ENCODE results near the gene LAMTOR2. TPM values are rescaled to one million over a fixed set of nuclear protein-coding genes. Genes with fewer than 3 reads are reported as not detected.

LAMTOR2 gene
- total and polyA plus RNA-seq, 10 of the 15 experiments (the other 5 are each of a cell fraction or from before 2014, with no cell fraction given), result 71.9 to 264 (median 97.0) TPM

DNA sequence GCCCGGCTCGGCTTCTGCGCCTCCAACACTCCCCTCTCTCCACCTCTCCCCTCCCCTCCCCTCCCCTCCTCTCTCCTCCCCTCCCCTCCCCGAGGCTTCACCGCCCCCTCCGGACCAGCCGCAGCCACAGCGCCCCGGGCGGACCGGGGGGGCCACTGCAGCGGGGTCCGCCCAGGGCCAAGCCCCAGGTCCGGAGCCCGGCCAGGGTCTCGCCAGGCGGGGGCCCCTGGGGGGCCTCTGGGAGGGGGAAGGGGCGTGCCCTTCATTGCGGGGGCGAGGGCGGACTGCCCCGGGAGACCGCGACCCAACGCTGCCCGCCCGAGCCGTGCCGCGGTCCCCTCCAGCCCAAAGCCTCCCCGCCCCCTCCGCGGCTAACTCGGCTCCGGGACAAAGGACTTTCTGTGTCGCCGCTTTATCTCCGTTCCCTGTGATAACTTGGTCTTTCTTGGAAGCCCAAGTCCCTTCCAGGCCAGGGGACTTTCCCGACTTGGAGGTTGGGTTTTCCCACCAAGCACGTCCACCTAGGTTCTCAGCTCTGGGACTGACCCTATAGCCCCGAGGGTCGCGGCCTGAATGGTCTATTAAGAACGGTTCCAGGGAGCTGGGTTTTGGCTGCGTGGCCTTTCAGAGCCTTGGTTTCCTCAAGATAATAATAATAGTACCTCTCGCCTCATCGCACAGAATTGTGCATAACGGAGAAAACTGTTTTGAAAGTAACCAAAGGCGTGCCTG, 648 bp upstream of the LAMTOR2 start, which contains the start of gene UBQLN4 (continued):
- no peak for TF ChIP-seq CREM (IDR thresholded peaks at IDR 0.05; ENCODE audit: low read depth)
- no peak for TF ChIP-seq WRNIP1 (IDR thresholded peaks at IDR 0.05; ENCODE audit: borderline replicate concordance, low read depth, low read length)
- TF ChIP-seq CBX3 (IDR thresholded peaks at IDR 0.05; ENCODE audit: borderline replicate concordance, low read depth), result no peak
- TF ChIP-seq NR2F1 (conservative IDR thresholded peaks at IDR 0.05), result peak; percentile 75
- TF ChIP-seq TBL1XR1 (IDR thresholded peaks at IDR 0.05; ENCODE audit: low read depth, low read length), result no peak
- no peak for TF ChIP-seq SMC3 (IDR thresholded peaks at IDR 0.05; ENCODE audit: borderline replicate concordance, low read length)
- no peak for TF ChIP-seq HDAC2 (IDR thresholded peaks at IDR 0.05)
- no peak for TF ChIP-seq CBFB (IDR thresholded peaks at IDR 0.05; ENCODE audit: low read depth)
- TF ChIP-seq NBN (IDR thresholded peaks at IDR 0.05), result no peak
- no peak for TF ChIP-seq SREBF1 (IDR thresholded peaks at IDR 0.05; ENCODE audit: low read length)
- TF ChIP-seq NR2C1 (IDR thresholded peaks at IDR 0.05), result no peak
- TF ChIP-seq, protein P1, sequence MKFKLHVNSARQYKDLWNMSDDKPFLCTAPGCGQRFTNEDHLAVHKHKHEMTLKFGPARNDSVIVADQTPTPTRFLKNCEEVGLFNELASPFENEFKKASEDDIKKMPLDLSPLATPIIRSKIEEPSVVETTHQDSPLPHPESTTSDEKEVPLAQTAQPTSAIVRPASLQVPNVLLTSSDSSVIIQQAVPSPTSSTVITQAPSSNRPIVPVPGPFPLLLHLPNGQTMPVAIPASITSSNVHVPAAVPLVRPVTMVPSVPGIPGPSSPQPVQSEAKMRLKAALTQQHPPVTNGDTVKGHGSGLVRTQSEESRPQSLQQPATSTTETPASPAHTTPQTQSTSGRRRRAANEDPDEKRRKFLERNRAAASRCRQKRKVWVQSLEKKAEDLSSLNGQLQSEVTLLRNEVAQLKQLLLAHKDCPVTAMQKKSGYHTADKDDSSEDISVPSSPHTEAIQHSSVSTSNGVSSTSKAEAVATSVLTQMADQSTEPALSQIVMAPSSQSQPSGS (IDR thresholded peaks at IDR 0.05; ENCODE audit: low read length), result no peak
- TF ChIP-seq BHLHE40 (IDR thresholded peaks at IDR 0.05; ENCODE audit: borderline replicate concordance in 1 of 2, low read depth in 2 of 2, low read length in 1 of 2), result peak in 1 of 2 experiments; percentile 52; a peak in 1 of 4 replicates
- TF ChIP-seq NFYA (IDR thresholded peaks at IDR 0.05; ENCODE audit: borderline replicate concordance, low read depth, low read length), result no peak
- no peak for TF ChIP-seq TCF7 (IDR thresholded peaks at IDR 0.05; ENCODE audit: borderline replicate concordance)
- TF ChIP-seq CHD1 (IDR thresholded peaks at IDR 0.05; ENCODE audit: low read depth, low read length), result no peak
- no peak for TF ChIP-seq SRF (IDR thresholded peaks at IDR 0.05; ENCODE audit: low read depth in 2 of 2, low read length in 2 of 2)
- no peak for TF ChIP-seq POLR2AphosphoS2 (IDR thresholded peaks at IDR 0.05; ENCODE audit: low read depth, low read length)
- no peak; the same call in 1 of the 2 replicates for TF ChIP-seq PML (IDR thresholded peaks at IDR 0.05; ENCODE audit: low read length)
- no peak for TF ChIP-seq GABPA (IDR thresholded peaks at IDR 0.05; ENCODE audit: low read depth)
- TF ChIP-seq KAT2A (conservative IDR thresholded peaks at IDR 0.05; ENCODE audit: control insufficient read depth, low read depth, low read length), result no peak
- TF ChIP-seq, protein P2, sequence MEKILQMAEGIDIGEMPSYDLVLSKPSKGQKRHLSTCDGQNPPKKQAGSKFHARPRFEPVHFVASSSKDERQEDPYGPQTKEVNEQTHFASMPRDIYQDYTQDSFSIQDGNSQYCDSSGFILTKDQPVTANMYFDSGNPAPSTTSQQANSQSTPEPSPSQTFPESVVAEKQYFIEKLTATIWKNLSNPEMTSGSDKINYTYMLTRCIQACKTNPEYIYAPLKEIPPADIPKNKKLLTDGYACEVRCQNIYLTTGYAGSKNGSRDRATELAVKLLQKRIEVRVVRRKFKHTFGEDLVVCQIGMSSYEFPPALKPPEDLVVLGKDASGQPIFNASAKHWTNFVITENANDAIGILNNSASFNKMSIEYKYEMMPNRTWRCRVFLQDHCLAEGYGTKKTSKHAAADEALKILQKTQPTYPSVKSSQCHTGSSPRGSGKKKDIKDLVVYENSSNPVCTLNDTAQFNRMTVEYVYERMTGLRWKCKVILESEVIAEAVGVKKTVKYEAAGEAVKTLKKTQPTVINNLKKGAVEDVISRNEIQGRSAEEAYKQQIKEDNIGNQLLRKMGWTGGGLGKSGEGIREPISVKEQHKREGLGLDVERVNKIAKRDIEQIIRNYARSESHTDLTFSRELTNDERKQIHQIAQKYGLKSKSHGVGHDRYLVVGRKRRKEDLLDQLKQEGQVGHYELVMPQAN (conservative IDR thresholded peaks at IDR 0.05), result no peak; the same call in 1 of the 2 replicates
- TF ChIP-seq PAX8 (IDR thresholded peaks at IDR 0.05), result no peak
- no peak for TF ChIP-seq RUNX3 (IDR thresholded peaks at IDR 0.05; ENCODE audit: low read length)
- TF ChIP-seq DPF2 (IDR thresholded peaks at IDR 0.05), result peak; percentile 72
- TF ChIP-seq, protein P3, sequence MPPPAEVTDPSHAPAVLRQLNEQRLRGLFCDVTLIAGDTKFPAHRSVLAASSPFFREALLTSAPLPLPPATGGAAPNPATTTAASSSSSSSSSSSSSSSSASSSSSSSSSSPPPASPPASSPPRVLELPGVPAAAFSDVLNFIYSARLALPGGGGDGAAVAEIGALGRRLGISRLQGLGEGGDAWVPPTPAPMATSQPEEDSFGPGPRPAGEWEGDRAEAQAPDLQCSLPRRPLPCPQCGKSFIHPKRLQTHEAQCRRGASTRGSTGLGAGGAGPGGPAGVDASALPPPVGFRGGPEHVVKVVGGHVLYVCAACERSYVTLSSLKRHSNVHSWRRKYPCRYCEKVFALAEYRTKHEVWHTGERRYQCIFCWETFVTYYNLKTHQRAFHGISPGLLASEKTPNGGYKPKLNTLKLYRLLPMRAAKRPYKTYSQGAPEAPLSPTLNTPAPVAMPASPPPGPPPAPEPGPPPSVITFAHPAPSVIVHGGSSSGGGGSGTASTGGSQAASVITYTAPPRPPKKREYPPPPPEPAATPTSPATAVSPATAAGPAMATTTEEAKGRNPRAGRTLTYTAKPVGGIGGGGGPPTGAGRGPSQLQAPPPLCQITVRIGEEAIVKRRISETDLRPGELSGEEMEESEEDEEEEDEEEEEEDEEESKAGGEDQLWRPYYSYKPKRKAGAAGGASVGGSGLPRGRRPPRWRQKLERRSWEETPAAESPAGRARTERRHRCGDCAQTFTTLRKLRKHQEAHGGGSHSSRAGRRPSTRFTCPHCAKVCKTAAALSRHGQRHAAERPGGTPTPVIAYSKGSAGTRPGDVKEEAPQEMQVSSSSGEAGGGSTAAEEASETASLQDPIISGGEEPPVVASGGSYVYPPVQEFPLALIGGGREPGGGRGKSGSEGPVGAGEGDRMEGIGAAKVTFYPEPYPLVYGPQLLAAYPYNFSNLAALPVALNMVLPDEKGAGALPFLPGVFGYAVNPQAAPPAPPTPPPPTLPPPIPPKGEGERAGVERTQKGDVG (CRISPR knock-in tag; IDR thresholded peaks at IDR 0.05), result no peak
- no peak for TF ChIP-seq BCL11A (IDR thresholded peaks at IDR 0.05; ENCODE audit: low read depth, low read length)
- TF ChIP-seq FOS (IDR thresholded peaks at IDR 0.05; ENCODE audit: borderline replicate concordance, extremely low read depth, insufficient read length), result no peak

All from GM12878 (cell line).